GM18499 (cell line): ENCODE measurements around the gene FAM120A.

Source experiments
- ATAC-seq: cut with Tn5 transposase; IDR thresholded peaks from one replicate; pipeline ENCODE4 v1.9.1; 2021; ENCODE audit warnings: moderate number of reproducible peaks; ENCODE audit not compliant: insufficient read depth, unreplicated experiment

Gene FAM120A

GRCh38 chr9:93601666-93602065, 150.2 kb downstream of the FAM120A start:
- ATAC-seq, result no peak

GRCh38 chr9:93603011-93603410, 151.5 kb downstream of the FAM120A start:
- ATAC-seq, result no peak

- no peak for ATAC-seq
Observed at GRCh38 chr9:93603906-93604326, 152.4 kb downstream of the FAM120A start.

GRCh38 chr9:93606187-93606586, 154.7 kb downstream of the FAM120A start:
- ATAC-seq, result no peak

- ATAC-seq, result no peak
Observed at GRCh38 chr9:93610206-93610605, 158.7 kb downstream of the FAM120A start.

- ATAC-seq, result no peak
Observed at GRCh38 chr9:93612052-93612795, 160.7 kb downstream of the FAM120A start.

GRCh38 chr9:93612796-93613154, 161.3 kb downstream of the FAM120A start:
- no peak for ATAC-seq

GRCh38 chr9:93613174-93613573, 161.7 kb downstream of the FAM120A start:
- no peak for ATAC-seq

GRCh38 chr9:93613791-93614190, 162.3 kb downstream of the FAM120A start:
- ATAC-seq, result no peak

GRCh38 chr9:93614830-93615468, 163.5 kb downstream of the FAM120A start:
- no peak for ATAC-seq
